ENCODE results near the gene SELENON. TPM values are rescaled to one million over a fixed set of nuclear protein-coding genes. Genes with fewer than 3 reads are reported as not detected.

The SELENON gene
- total and polyA plus RNA-seq, 2 of the 13 experiments (the other 11 are each of a cell fraction or from before 2014, with no cell fraction given), result 3.8 to 8.0 TPM

DNA sequence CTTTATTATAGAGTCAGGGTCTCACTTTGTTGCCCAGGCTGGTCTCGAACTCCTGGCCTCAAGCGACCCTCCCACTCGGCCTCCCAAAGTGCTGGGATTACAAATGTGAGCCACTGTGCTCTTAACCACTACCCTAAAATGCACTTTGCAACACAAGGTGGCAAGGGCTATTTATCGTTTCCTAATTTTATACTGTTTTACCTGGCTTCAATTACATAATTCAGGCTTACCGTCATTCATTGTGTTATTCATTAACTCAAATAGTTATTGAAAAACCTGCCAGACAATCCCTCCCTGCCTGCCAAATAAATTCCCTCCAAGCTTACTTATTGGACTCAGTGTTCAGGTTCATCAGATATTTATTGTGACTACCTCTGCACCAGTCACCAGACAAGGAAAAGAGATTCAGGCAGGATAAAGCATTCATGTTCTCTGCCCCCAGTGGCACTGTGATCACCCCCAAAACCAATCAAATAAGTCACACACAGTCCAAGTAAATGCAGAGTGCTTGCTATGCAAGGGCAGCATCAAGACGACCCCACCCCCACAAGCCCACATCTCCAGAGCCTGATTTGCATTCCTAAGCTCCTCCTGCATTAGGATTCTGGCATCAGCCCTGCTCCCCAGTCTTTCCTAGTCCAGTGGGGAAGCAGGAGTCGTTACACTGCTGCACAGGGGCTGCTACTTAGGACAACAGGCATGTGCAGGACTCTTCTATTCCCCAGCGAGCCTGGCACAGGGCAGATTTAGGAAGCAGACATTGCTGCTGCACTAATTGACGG is 67.4 kb downstream of the SELENON start (continued):
- TF ChIP-seq, protein P1, sequence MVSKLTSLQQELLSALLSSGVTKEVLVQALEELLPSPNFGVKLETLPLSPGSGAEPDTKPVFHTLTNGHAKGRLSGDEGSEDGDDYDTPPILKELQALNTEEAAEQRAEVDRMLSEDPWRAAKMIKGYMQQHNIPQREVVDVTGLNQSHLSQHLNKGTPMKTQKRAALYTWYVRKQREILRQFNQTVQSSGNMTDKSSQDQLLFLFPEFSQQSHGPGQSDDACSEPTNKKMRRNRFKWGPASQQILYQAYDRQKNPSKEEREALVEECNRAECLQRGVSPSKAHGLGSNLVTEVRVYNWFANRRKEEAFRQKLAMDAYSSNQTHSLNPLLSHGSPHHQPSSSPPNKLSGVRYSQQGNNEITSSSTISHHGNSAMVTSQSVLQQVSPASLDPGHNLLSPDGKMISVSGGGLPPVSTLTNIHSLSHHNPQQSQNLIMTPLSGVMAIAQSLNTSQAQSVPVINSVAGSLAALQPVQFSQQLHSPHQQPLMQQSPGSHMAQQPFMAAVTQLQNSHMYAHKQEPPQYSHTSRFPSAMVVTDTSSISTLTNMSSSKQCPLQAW (CRISPR knock-in tag; IDR thresholded peaks at IDR 0.05), result no peak; the same call in 1 of the 2 replicates
- TF ChIP-seq MEF2D (CRISPR knock-in tag; IDR thresholded peaks at IDR 0.05), result 0 out of 2 replicates have a peak, but pooled peaks have one; percentile 9
- TF ChIP-seq GATA4 (IDR thresholded peaks at IDR 0.05; ENCODE audit: borderline replicate concordance, low read depth), result no peak
- TF ChIP-seq HOXA7 (CRISPR knock-in tag; IDR thresholded peaks at IDR 0.05), result no peak
- TF ChIP-seq AKAP8 (CRISPR knock-in tag; IDR thresholded peaks at IDR 0.05), result no peak
- no peak for TF ChIP-seq ZNF660 (CRISPR knock-in tag; IDR thresholded peaks at IDR 0.05; ENCODE audit: borderline replicate concordance, low read depth)
- TF ChIP-seq, protein P2, sequence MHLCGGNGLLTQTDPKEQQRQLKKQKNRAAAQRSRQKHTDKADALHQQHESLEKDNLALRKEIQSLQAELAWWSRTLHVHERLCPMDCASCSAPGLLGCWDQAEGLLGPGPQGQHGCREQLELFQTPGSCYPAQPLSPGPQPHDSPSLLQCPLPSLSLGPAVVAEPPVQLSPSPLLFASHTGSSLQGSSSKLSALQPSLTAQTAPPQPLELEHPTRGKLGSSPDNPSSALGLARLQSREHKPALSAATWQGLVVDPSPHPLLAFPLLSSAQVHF (CRISPR knock-in tag; IDR thresholded peaks at IDR 0.05), result no peak
- TF ChIP-seq NBN (conservative IDR thresholded peaks at IDR 0.05), result no peak
- no peak for TF ChIP-seq PAX8 (CRISPR knock-in tag; IDR thresholded peaks at IDR 0.05; ENCODE audit: borderline replicate concordance)
- TF ChIP-seq ZNF83 (CRISPR knock-in tag; IDR thresholded peaks at IDR 0.05; ENCODE audit: borderline replicate concordance), result no peak
- TF ChIP-seq, protein P3, sequence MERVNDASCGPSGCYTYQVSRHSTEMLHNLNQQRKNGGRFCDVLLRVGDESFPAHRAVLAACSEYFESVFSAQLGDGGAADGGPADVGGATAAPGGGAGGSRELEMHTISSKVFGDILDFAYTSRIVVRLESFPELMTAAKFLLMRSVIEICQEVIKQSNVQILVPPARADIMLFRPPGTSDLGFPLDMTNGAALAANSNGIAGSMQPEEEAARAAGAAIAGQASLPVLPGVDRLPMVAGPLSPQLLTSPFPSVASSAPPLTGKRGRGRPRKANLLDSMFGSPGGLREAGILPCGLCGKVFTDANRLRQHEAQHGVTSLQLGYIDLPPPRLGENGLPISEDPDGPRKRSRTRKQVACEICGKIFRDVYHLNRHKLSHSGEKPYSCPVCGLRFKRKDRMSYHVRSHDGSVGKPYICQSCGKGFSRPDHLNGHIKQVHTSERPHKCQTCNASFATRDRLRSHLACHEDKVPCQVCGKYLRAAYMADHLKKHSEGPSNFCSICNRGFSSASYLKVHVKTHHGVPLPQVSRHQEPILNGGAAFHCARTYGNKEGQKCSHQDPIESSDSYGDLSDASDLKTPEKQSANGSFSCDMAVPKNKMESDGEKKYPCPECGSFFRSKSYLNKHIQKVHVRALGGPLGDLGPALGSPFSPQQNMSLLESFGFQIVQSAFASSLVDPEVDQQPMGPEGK (CRISPR knock-in tag; IDR thresholded peaks at IDR 0.05), result no peak
- TF ChIP-seq NFE2 (CRISPR knock-in tag; IDR thresholded peaks at IDR 0.05), result no peak
- TF ChIP-seq, protein P4, sequence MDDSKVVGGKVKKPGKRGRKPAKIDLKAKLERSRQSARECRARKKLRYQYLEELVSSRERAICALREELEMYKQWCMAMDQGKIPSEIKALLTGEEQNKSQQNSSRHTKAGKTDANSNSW (CRISPR knock-in tag; IDR thresholded peaks at IDR 0.05; ENCODE audit: borderline replicate concordance), result no peak
- TF ChIP-seq JUNB (CRISPR knock-in tag; IDR thresholded peaks at IDR 0.05; ENCODE audit: borderline replicate concordance), result no peak
- TF ChIP-seq, protein P5, sequence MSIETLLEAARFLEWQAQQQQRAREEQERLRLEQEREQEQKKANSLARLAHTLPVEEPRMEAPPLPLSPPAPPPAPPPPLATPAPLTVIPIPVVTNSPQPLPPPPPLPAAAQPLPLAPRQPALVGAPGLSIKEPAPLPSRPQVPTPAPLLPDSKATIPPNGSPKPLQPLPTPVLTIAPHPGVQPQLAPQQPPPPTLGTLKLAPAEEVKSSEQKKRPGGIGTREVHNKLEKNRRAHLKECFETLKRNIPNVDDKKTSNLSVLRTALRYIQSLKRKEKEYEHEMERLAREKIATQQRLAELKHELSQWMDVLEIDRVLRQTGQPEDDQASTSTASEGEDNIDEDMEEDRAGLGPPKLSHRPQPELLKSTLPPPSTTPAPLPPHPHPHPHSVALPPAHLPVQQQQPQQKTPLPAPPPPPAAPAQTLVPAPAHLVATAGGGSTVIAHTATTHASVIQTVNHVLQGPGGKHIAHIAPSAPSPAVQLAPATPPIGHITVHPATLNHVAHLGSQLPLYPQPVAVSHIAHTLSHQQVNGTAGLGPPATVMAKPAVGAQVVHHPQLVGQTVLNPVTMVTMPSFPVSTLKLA (IDR thresholded peaks at IDR 0.05), result no peak
- TF ChIP-seq, protein P6, sequence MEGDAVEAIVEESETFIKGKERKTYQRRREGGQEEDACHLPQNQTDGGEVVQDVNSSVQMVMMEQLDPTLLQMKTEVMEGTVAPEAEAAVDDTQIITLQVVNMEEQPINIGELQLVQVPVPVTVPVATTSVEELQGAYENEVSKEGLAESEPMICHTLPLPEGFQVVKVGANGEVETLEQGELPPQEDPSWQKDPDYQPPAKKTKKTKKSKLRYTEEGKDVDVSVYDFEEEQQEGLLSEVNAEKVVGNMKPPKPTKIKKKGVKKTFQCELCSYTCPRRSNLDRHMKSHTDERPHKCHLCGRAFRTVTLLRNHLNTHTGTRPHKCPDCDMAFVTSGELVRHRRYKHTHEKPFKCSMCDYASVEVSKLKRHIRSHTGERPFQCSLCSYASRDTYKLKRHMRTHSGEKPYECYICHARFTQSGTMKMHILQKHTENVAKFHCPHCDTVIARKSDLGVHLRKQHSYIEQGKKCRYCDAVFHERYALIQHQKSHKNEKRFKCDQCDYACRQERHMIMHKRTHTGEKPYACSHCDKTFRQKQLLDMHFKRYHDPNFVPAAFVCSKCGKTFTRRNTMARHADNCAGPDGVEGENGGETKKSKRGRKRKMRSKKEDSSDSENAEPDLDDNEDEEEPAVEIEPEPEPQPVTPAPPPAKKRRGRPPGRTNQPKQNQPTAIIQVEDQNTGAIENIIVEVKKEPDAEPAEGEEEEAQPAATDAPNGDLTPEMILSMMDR (CRISPR knock-in tag; IDR thresholded peaks at IDR 0.05), result no peak
- TF ChIP-seq, protein P7, sequence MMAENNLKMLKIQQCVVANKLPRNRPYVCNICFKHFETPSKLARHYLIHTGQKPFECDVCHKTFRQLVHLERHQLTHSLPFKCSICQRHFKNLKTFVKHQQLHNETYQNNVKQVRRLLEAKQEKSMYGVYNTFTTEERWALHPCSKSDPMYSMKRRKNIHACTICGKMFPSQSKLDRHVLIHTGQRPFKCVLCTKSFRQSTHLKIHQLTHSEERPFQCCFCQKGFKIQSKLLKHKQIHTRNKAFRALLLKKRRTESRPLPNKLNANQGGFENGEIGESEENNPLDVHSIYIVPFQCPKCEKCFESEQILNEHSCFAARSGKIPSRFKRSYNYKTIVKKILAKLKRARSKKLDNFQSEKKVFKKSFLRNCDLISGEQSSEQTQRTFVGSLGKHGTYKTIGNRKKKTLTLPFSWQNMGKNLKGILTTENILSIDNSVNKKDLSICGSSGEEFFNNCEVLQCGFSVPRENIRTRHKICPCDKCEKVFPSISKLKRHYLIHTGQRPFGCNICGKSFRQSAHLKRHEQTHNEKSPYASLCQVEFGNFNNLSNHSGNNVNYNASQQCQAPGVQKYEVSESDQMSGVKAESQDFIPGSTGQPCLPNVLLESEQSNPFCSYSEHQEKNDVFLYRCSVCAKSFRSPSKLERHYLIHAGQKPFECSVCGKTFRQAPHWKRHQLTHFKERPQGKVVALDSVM (CRISPR knock-in tag; IDR thresholded peaks at IDR 0.05), result no peak
